Activated T-helper 9 cell treated with anti-CD3 and anti-CD28 coated beads, Interleukin-2, amount 50 U/mL, for 16 hours (primary cell): ENCODE data around the gene PPIA.
A peak's percentile ranks its signal among the peaks of the same experiment; 100 is the strongest.
"Not testable (repeated sequence)": the region's sequence is repeated elsewhere in the genome, so short reads cannot be mapped to it uniquely, and the experiment has no call there.

ENCODE experiments used
- DNase-seq: peaks from one replicate; pipeline ENCODE4 v3.0.0-alpha.2; 2020; ENCODE audit warnings: low read depth

Gene PPIA

DNA sequence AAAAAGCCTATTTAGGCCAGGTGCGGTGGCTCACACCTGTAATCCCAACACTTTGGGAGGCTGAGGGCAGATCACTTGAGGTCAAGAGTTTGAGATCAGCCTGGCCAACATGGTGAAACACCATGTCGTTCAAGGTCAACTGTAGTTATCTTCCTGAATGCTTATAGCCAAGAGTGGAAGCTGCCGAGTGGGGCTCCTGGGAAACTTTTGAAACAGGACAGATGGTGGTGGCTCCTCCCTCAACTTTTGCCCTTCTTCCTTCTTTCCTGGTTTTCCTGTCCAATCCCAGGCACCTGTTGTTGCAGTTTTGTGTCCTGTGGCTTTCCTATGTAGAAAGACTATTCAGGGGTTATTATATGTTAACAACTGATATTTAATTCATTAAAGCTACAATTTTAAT, 8.7 kb upstream of the PPIA start:
- no peak for DNase-seq

DNA sequence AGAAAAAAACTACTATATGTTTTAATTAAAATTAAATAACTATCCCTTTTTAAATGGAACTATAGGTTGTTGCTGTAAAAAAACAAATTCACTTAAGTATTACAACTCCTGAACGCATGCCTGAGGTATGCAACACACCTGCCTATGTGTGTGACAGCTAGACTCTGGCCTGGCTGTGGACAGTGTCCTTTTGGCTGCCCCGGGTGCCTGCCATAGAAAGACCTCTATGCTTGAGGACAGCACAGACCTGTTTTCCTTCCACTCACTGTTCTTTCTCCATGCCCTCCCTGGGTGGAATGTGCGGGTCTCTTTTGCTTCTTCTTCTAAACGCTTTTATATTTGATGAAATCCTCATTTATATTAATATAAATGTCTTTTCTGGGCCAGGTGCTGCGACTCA, 6.5 kb upstream of the PPIA start:
- DNase-seq: no peak

DNA sequence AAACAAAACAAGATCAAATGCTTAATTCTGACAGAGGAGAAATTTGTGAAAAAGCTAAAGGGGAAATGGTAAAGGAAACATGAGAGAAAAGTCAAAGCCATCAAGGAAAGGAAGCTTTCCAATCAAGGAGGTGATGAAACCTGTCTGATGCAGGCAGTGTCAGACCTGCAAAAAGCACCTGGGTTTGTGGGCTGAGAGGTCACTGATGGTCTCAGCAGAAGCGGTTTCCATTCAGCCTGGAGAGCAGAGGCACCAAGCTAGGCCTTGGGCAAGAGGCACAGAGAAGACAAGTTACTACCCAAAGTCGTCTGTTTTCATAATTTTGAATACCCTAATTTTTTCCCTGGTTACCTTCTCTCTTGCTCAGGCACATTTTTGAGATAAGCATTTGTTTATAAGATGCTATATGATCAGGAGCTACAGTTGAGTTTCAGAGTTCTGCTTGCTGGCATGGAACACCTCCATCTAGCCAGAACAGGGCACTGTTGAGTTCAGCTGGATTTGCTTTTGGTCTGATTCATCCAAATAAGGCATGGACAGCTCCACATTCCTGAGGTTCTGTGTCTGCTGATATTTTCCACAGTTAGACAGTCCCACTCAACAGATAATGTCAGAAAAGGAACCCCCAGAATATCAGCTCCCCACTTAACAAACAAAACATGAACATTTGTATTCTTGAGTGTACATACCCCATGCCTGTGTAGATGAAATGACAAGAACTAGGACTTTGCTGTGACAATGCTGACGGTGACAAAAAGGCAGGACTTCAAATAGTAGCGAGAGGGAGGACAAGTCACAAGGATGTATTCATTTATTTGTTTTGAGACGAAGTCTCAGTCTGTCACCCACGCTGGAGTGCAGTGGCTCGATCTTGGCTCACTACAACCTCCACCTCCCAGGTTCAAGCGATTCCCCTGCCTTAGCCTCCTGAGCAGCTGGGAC, 4.9 kb upstream of the PPIA start:
- DNase-seq: no peak

DNA sequence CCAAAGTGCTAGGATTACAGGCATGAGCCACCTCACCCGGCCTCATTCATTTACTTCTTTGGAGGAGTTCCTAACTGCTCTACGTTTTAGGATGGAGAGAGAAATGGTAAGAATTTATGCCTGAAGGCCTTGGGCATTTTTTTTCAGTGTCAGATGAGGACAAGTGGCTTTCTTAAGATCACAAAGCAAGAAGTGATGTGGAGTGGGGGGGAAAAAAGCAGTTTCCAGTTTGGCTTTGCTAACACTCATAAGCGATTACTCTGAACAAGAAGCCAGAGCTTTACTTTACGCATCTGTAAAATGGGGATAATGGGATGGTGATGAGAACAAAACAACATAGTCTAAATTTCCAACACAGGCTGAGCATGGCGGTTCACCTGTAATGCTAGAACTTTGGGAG, 2.6 kb upstream of the PPIA start:
- DNase-seq: no peak

DNA sequence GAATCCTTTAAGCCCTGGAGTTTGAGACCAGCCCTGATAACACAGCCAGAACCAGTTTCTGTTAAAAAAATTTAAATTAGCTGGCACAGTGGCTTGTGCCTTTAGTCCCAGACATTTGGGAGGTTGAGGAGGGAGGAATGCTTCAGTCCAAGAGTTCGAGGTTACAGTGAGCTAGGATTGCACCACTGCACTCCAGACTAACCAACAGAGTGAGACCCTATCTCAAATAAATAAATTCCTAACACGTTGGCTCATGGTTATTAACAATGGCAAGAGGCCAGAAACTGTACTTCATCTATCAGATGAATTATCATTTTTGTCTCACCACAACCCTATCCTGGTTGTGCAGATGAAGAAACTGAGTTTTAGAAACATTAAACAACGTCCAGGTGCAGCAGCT, 2.1 kb upstream of the PPIA start:
- no peak for DNase-seq

DNA sequence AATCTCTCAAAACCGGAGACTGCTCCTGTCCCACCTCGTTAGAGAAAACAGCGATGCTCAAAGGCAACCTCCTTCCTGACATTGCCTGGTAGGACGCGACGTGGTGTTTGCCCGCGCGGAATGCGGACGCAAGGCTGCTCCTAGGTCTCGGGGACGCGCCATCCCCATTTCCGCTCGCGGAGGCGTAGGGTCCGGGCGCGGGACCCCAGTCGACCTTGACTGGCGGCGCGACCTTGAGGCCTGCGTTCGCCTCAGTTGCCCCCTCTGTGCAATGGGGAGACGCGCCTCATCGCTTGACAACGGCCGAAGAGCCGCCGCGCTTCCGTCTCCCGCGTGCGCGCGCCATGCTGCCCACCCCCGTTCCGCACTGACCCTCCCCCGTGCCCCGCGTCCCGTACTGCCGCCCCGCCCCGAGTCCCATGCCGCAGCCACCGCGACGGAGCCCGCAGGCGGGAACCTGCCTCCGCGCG, 412 bp upstream of the PPIA start:
- DNase-seq: no peak

DNA sequence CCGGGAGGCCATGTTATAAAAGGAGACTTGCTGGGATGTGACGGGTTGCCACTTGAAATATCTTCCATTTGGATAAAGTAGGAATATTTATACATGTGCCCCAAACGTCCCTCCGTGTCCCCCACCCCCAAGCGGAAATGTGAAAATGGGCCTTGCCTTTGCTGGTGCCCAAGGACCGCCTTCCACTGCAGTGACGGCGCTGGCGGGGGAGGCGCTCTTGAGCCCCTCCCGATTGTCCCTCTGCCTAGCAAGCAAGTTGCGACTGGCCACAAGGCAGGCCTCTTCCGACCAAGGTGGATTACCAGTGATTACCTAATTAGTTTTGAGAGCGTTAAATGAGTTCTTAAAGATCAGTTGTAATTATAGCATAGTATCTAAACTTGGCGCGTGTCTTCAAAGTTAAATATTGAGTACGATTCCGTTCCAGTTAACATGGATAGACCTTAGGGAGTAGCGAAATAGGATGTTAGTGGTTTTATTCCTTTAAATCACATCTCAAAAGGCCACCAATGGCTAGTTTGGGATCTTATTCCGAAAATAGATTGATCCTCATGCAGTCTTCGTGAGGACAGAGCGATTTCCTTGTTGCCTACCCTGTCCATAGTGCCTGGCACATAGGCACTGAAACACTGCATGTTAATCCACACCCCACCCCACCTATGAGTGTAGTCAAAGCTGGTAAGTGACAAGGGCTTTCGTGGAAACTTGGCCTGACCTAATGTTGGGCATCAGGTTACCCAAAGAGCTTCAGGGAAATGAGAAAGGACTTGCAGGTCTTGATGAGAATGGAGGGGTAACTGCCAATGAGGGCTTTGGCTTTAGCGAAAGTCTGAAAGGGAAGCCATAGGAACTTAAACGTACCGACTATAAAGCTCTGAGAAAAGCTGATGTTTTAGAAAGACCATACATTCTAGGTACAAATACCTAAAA, 1.1 kb downstream of the PPIA start:
- DNase-seq: peak; percentile 76

DNA sequence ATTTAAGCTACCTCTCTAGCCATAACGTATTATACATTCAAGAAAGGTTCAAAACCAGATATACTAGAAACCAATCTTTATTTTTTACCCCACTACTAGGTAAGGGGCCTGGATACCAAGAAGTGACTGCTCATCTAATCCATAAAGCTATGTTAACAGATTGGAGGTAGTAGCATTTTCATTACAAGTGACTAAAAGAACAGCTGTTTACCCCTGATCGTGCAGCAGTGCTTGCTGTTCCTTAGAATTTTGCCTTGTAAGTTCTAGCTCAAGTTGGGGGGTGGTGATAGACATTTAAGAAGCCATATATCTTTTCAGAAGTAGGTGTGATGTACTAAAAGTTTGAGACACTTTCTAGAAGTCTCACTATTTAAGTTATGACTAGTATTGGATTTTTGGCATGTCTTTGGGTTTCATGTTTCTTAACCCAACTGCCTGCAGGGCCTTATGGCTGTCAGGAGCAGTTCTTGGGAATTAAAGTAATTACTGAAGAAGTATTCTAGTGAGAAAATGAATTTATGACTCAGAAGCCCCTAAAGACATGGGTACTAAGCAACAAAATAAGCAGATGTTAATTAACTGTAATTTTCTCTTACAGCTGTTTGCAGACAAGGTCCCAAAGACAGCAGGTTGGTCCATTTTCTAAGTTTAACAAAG, 2.3 kb downstream of the PPIA start:
- no peak for DNase-seq

DNA sequence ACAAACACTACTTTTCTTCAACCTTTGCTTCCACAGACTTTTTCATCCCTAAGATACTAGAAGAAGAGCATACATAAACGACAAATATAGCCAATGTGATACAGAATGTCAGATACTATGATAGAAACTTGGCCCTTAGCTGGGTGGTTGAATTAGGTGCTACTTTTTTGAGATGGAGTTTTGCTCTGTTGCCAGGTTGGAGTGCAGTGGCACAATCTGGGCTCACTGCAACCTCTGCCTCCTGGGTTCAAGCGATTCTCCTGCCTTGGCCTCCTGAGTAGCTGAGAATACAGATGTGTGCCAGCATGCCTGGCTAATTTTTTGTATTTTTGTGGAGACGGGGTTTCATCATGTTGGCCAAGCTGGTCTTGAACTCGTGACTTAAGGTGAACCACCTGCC, 3.5 kb downstream of the PPIA start:
- no peak for DNase-seq

DNA sequence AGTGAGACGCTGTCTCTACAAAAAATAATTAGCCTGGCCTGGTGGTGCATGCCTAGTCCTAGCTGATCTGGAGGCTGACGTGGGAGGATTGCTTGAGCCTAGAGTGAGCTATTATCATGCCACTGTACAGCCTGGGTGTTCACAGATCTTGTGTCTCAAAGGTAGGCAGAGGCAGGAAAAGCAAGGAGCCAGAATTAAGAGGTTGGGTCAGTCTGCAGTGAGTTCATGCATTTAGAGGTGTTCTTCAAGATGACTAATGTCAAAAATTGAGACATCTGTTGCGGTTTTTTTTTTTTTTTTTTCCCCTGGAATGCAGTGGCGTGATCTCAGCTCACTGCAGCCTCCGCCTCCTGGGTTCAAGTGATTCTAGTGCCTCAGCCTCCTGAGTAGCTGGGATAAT, 5.4 kb downstream of the PPIA start:
- no peak for DNase-seq

DNA sequence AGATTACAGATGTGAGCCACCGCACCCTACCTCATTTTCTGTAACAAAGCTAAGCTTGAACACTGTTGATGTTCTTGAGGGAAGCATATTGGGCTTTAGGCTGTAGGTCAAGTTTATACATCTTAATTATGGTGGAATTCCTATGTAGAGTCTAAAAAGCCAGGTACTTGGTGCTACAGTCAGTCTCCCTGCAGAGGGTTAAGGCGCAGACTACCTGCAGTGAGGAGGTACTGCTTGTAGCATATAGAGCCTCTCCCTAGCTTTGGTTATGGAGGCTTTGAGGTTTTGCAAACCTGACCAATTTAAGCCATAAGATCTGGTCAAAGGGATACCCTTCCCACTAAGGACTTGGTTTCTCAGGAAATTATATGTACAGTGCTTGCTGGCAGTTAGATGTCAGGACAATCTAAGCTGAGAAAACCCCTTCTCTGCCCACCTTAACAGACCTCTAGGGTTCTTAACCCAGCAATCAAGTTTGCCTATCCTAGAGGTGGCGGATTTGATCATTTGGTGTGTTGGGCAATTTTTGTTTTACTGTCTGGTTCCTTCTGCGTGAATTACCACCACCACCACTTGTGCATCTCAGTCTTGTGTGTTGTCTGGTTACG, 6.0 kb downstream of the PPIA start:
- DNase-seq: no peak

DNA sequence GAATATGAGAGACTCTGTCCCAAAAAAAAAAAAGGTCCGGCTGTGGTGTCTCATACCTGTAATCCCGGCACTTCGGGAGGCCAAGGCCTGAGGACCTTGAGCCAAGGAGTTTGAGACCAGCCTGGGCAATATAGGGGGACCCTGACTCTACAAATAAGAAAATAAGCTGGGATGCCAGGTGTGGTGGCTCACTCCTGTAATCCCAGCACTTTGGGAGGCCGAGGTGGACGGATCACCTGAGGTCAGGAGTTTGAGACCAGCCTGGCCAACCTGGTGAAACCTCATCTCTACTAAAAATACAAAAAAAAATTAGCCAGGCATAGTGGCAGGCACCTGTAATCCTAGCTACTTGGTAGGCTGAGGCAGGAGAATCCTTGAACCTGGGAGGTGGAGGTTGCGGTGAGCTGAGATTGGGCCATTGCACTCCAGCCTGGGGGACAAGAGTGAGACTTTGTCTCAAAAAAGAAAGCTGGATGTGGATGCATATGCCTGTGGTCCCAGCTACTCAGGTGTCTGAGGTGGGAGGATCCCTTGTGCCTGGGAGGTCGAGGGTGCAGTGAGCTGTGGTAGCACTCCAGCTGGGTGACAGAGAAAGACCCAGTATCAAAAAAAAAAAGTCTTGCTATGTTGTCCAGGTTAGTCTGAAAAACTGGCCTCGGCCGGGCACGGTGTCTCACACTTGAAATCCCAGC, 7.5 kb downstream of the PPIA start:
- DNase-seq: not testable (repeated sequence)

DNA sequence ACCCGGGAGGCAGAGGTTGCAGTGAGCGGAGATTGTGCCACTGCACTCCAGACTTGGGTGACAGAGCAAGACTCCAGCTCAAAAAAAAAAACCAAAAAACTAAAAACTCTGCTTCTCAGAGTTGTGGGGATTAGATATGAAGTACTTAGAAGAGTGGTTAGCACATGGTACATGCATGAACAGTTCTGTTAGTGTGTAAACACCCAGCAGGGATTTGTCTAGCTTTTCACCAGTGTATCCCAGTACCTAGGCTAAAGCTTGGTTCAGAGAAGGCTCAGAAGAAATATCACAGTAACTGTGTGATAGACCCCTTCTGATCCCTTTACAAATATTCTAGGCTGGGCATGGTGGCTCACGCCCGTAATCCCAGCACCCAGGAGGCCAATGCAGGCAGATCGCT, 9.5 kb downstream of the PPIA start:
- DNase-seq: no peak

DNA sequence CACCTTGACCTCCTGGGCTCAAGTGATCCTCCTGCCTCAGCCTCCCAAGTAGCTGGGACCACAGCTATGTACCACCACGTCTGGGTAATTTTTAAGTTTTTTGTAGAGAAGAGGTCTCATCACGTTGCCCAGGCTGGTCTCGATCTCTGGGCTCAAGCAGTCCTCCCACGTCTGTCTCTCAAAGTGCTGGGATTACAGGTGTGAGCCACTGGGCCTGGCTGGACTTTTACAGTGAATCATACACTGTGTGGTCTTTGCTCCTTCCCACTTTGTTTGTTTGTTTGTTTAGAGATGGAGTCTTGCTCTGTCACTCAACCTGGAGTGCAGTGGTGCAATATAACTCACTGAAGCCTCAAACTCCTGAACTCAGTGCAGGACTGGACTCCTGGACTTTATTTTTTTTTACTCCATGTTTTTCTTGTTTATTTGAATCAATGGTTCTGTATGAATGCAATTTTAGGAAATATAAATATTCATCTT, 12.5 kb downstream of the PPIA start:
- DNase-seq: no peak

DNA sequence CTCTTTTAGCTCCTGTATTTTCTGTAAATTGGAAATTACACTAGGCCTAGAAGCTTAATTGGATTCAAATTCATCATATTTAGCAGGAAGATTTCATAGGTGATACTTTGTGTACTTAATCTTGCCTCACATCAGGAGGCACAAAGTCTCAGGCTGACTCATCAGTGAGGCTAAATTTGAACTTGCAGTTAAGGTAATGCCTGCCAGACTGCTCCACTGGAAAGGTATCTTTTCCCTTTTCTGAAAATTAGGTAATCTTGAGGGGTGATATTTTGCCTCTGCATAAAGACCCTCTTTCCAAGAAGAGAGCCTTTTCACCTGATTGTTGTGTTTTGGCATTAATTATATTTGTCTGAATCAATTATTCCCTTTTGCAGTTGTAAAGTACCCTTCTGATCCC, 14.6 kb downstream of the PPIA start:
- DNase-seq: no peak

DNA sequence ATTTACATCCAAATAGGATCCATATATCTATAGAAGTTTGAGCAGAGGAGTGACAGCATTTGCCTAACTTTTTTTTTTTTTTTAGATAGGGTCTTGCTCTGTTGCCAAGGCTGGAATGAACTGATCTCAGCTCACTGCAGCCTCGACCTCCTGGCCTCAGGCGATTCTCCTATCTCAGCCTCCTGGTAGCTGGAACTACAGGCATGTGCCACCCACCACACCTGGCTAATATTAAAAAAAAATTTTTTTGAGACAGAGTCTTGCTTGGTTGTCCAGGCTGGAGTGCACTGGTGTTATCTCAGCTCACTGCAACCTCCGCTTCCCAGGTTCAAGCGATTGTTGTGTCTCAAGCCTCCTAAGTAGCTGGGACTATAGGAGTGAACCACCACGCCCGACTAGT, 15.1 kb downstream of the PPIA start:
- DNase-seq: no peak

DNA sequence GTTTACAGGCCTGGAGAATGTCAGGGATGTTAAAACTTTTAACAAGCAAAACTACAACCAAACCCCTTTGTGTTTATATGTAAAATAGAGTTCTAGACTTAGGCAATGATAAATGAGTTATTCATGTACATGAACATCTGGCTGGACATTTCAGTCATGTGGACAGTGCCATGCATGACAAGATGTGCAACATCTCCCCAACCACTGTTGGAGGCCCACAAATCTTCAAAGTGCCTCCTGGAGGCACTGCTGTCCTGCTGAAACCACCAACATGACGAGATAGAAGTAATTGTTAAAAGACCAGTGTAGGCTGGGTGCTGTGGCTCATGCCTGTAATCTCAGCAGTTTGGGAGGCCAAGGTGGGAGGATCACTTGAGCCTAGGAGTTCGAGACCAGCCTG, 18.4 kb downstream of the PPIA start:
- DNase-seq: no peak

DNA sequence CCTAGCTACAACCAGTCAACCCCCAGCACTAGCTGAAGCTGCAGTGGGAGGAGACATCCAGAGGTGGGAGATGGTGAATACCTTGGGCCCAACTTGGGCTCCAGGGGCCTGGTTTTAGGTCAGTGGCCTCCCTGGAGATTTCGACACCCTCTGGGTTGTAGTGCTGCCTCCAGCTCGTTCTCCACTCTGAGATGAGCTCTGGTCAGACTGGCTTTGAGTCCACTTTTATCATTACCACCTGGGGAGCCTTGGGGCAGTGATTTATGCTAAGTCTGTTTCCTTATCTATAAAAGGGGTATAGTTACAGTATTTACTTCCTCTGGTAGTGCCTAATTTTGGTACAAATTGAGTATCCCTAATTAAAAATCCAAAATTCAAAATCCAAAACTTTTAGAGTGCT, 22.8 kb downstream of the PPIA start:
- DNase-seq: no peak

DNA sequence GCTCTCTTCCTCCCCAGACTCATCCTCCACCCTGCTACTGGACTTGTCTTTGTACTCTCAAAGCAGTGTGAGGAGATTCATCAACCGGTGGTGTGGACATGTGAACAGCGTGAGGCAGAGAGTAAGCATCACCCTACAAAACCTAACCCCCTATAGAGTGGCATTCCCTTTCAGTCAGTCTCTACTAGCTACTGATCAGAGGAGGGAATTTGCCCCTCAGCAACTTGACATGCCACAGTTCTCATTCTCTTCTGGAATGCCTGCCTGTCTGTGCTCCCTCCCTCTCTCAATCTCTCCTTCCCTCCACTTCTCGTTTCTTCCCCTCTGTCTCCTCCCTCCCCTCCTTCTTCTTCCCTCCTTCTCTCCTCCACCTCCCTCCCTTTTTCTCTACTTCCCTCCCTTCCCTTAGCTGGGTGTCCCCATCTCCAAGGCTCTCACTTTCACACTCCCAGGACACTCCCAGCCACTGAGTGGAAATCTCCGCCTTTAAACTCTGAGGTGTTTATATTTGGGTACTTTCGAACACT, 26.8 kb downstream of the PPIA start:
- DNase-seq: no peak

DNA sequence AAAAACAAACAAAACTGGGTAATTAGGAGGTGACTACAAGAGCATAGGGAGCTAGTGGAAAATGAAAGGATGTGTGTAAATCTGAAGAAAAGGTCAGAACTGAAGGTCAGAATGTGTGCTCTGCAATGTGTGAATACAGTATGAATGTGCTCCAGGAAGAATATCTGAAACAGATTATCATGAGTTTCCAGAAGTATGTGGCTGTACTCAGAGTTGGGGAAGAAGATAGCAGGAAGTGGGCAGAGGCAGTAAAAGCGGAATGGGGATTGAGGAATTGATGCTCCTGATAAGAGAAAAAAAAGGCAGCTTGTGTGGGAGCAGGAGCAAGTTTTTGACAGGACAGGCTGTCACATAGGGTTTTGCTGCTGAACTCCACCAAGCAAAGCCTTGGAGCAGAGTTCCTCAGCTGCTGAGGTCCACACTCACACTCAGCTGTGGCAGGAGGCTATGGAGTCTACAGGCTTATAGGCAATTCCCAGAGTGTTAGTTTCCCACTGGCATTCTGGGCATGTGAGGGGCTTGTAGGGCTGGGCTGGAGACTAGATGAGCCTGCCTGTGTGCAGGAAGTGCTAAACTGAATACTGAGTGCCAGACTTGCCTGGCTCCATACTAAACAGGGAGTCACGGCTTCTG, 28.5 kb downstream of the PPIA start:
- DNase-seq: no peak
